Loucy (cell line): Measurements from ENCODE around the gene SLC16A6.

ENCODE experiments used
- EZH2phosphoT487 ChIP-seq: fragments of 200-600 bp; IDR thresholded peaks from 2 replicates; pipeline ENCODE4 v1.6.1; 2018; ENCODE audit warnings: antibody characterized with exemption, mild to moderate bottlenecking, moderate library complexity, borderline replicate concordance
- TF ChIP-seq, protein P1 (sequence below): fragments of 200-600 bp; sonication (generic); conservative IDR thresholded peaks from 2 replicates; pipeline ENCODE4 v1.5.1; 2014; ENCODE audit warnings: mild to moderate bottlenecking, antibody characterized with exemption, low read length

DNA sequence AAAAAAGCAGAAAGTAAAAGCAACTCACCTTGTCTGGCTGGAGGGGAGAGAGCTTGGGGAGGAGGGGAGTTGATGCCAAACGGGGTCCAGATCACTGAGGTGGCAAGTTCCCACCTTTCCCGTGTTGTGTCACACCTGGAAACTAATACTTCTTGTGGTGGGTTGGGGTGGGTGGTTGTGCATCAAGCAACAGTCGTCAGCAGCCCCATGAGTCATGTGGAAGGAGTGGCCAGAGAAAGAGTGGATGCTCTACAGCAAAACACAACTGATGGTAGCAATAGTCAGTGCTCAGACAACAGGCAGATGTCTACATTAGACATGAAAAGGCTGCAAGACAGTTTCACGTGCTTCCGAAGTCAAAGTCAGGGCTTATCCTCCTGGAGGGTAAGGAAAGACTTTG is 35.8 kb upstream of the SLC16A6 start:
- TF ChIP-seq, protein P1, sequence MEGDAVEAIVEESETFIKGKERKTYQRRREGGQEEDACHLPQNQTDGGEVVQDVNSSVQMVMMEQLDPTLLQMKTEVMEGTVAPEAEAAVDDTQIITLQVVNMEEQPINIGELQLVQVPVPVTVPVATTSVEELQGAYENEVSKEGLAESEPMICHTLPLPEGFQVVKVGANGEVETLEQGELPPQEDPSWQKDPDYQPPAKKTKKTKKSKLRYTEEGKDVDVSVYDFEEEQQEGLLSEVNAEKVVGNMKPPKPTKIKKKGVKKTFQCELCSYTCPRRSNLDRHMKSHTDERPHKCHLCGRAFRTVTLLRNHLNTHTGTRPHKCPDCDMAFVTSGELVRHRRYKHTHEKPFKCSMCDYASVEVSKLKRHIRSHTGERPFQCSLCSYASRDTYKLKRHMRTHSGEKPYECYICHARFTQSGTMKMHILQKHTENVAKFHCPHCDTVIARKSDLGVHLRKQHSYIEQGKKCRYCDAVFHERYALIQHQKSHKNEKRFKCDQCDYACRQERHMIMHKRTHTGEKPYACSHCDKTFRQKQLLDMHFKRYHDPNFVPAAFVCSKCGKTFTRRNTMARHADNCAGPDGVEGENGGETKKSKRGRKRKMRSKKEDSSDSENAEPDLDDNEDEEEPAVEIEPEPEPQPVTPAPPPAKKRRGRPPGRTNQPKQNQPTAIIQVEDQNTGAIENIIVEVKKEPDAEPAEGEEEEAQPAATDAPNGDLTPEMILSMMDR: no peak
- no peak for TF ChIP-seq EZH2phosphoT487
